ENCODE measurements around the gene RAET1G.
"Not testable (repeated sequence)": the region's sequence is repeated elsewhere in the genome, so short reads cannot be mapped to it uniquely, and the experiment has no call there.

Gene RAET1G

DNA sequence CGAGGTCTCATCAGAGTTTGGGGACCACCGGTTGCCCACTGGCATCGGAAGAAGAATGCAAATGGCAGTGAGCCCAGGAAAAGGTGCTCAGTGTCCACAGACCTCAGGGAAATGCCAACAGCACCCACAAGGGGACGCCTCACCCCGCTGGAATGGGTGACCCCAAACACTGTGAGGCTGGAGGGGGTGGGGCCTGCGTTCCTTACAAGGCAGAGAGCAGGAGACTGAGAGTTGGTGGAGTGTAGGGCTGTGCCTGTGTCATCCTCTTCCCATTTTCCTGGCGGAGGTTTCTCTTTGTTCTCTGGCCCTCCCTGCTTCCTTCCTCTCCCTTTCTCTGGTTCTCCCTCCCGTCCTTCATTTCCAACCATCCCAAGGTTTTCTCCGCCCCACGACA is 31.0 kb upstream of the RAET1G start:
- not testable (repeated sequence) for DNase-seq

DNA sequence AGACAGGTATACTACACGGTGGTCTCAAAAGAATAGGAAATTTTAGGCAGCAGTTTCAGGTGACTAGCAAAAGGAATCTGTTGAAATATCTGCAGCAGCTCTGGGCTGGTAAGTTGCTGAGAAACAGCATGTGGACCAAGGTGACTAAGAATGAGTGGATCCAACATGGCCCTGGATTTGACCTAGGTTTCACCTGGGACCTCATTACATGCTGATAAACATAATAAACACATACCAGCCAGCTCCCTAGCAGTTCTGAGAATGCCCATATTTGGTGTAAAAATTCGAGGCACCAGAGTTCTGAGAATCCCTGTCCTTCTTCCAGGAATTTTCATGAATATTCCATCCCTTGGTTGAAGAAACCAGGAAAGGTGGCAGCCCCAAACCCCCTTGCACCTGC is 30.5 kb upstream of the RAET1G start:
- DNase-seq, result not testable (repeated sequence)

DNA sequence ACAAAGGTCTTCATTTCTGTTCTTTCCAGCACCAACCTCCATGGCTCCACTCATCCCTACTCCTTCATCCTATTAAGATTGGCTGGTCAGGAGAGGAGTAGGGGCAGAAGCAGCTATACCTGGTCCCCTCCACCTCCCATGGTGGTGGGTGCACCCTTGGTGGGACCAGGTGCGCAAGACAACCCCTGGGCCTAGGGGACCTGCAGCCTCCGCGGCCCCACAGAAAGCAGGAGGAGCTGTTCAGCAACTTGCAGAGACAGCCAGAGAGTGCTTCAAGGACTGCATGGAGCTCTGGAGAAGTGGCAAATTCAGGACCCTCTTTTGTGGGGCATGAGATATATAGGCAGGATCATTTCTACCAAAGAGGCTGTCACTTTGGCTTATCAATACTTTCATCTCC is 28.7 kb upstream of the RAET1G start:
- DNase-seq, result no peak

DNA sequence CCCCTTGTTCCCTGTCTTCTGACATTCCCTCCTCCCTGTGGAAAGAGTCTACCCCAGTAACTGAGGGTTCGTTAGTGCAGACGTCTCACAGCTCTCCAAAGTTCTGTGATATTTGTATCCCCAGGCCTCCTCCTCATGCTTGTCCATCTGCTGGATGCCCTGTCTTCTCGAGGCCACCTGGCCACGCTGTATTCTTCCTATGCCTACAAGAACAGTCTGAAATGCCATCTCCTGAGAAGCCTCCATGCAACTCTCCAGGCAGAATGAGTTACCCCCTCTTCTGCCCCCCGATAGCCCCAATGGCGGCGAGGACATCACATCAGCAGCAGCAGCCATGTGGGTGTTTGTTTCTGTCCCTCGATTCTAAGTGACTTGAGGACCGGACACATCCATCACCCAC is 28.2 kb upstream of the RAET1G start:
- DNase-seq, result no peak

DNA sequence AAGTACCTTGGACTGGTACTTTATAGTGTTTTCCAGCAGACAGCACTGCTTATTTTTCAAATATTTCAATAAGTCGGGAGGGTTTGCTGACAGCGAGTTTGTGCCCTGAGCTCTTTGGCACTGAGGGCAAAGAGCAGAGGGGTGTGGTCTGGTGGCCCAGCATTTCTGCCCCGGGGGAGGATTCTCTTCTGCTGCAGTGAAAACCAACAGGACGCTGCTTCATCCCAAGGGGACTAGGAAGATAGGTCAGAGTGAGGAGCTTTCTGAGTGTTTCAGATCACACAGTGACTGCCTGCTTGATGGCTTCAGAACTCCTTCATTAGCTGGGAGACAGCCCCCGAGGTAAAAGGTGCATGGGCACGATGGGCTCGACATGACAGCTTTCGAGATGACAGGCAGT is 27.5 kb upstream of the RAET1G start:
- no peak for DNase-seq

DNA sequence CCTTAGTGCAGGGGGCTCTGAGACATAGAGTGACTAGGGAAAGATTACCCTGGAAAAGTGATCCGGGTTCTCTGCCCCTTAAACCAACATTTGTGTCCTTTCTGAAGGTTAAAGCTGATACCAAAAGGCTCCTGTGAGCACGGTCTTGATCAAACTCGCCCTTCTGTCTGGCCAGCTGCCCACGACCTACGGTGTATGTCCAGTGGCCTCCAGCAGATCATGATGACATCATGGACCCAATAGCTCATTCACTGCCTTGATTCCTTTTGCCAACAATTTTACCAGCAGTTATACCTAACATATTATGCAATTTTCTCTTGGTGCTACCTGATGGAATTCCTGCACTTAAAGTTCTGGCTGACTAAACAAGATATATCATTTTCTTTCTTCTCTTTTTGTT is 25.7 kb upstream of the RAET1G start:
- DNase-seq, result no peak

DNA sequence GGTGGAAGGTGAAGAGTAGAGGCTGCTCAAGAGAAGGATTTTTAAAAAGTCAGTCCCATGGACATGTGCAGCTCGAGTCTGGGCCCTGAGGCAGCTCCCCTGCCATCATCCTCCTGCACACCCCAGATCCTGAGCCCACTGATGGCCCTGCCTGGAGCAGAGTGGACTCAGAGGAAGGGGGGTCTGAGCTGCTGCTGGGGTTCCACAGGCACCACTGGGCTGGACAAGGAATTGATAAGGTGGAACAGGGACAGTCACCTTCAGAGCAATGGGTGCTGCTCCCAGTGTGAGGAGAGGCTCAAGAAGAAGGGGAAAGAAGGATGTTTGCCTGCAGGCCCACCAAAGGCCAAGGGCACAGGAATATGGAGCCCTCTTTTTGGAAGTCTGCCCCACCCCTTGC is 25.1 kb upstream of the RAET1G start:
- no peak for DNase-seq

DNA sequence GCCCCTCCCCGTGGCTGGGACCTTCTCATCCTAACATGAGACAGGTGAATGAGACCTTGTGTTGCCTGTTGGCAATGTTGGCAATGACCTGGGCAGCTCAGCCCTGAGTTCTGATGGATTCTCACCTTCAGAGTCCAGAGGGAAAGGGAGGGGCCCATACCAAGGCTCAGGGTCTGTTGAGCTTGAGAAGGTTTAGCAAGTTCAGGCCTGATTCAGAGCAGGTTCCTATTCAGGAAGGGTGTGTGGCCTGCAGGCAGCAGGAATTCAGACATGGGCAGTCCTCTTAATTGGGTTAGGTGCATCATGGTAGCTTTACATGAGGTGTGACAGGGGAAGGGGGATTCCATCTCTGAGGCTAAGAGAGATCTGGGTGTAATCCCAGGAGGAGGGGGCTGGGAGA is 24.6 kb upstream of the RAET1G start:
- not testable (repeated sequence) for DNase-seq

DNA sequence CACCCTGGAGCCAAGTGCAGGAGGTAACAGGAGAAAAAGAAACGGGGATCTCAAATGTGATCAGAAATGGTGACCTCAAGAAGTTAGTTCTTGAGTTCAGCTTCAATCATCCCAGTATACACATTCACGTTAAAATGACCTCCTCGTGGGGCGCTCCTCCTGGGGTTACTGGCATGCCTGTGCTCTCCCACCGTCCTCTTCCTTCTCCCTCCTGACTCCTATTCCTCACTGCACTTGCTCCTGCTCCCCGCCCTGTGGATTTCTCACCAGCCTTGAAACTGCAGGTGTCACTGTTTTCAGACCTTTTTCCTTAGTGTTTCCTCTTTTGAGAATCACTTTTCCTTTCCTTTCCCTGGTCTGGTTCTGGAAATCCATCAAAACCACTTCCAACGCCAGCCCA is 23.7 kb upstream of the RAET1G start:
- not testable (repeated sequence) for DNase-seq

DNA sequence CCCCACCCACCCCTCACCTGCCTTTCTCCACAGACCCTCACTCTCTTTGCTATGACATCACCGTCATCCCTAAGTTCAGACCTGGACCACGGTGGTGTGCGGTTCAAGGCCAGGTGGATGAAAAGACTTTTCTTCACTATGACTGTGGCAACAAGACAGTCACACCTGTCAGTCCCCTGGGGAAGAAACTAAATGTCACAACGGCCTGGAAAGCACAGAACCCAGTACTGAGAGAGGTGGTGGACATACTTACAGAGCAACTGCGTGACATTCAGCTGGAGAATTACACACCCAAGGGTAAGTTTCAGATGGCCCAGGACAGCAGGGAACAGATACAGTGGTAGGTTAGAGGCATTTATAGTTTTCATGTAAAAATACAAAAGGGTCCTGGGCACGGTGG is 22.4 kb upstream of the RAET1G start:
- DNase-seq, result not testable (repeated sequence)

DNA sequence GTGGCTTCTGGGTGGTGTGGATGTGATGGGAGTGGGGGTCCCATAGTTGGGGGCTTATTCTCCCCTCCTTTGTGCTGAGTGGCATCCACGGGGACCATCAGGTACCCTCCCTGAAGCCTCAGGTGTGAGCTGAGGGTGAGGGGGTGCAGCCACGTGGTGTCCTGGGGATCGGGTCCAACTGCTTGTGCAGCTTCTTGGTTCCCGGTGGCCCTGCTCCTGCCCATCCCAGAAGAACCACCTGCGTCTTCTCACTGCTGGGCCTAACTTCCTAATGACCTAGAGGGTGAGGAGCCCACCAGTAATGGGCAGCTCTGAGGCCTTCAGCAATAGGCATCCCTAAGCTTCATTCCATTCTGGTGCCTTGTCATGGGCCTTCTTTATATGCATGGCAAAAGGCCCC is 20.4 kb upstream of the RAET1G start:
- not testable (repeated sequence) for DNase-seq

DNA sequence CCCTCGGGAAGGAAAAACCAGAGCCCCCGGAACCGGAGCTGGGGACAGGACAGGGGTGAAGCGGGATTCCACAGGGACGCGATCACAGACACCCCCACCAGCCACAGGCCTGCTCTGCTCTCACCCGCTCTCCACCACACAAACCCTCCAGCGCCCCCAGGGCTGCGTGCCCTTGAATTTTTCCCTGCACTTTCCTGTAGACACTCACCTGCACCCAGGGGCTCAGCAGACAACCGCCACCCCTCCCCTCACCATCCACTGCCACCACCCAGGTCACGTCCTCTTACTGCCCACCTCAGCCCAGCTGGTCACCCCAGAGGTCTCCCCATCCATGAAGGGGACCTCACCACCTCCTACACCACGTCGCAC is 19.5 kb upstream of the RAET1G start:
- no peak for DNase-seq

DNA sequence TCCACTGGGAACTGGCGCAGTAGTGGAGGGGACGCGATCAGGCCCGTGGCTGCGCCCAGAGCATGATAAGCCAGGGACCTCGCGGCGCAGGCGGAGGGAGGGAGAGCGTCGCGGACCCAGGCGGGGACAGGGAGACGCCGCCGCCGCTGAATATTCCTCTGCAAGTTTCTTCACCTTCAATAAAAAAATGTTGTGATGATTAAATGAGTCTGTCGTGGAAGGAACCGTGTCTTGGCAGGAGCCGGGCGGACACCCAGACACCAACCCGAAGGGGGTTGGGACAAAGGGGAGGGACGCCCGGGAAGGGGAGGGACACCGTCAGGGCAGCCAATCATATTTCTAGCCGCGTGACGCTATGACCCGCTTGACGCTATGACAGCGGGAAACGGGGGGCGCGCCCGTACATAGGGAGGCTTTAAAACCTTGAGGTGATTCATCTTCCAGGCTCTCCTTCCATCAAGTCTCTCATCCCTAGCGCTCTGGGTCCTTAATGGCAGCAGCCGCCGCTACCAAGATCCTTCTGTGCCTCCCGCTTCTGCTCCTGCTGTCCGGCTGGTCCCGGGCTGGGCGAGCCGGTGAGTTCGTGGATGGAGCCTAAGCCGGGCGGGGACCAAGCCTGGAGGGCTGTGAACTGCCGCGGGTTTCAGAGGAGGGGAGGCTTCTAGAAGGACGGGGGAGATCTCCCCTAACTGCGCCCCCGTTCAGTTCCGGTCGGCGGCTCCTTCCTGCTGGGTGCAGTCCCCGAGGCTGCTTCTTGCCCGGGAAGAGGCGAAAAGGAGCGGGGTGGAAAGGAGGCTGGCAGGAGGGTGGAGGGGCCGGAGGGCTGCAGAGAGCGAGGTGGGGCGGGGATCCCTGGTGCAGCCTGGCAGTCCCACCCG is 18.9 kb upstream of the RAET1G start, which contains the start of gene ULBP2:
ULBP2 (plus strand) TSS at position 432 of the 878 bp plus-strand sequence; CDS start at position 491, 59 bp downstream.
- peak; percentile 90 for DNase-seq

DNA sequence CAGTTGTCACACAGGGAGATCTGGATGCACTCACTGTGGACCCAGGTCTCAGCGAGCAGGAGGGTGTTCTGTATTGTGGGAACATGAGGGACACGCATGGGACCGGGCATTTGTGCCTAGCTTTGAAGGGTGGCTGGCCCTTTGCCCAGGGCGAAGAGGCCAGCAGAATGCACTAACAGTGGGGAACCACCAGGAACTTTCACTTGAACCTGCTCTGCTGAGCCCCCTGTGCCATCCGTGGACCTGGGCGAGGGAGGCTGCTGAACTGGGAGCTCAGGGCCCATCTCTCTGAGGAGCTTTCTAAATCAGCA is 17.7 kb upstream of the RAET1G start:
- no peak for DNase-seq

DNA sequence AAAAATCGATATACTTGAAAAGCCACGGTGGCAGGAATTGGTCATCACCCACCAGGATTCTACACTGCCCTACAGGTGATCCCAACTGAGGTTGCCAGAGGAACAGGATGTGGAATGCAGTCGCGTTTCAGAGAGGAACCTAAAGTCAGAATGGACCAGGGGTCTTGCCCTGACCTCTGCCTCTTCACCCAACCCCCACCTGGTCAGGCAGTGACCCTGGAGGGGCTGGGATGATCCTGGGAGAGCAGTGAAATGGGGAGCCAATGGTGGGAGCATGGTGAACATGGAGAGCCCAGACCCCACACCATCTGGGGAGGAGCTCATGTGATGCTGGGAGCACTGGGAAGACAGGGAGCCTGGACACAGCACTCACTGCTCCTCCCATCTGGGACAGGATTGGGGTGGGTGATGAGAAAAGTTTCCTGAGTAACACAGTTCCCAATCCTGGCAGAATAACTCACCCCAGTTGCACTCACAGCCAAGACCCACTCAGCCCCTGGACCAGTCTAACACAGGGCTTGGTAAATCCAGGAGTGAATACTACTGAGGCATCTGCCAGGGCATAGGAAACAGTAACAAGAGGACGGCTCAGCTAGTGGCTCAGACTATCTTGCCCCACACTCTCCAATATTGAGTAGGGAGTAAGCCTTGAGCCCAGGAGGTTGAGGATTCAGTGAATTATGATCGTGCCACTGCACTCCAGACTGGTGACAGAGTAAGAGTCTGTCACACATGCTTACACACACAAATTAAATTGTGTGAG is 17.2 kb upstream of the RAET1G start:
- no peak for DNase-seq

DNA sequence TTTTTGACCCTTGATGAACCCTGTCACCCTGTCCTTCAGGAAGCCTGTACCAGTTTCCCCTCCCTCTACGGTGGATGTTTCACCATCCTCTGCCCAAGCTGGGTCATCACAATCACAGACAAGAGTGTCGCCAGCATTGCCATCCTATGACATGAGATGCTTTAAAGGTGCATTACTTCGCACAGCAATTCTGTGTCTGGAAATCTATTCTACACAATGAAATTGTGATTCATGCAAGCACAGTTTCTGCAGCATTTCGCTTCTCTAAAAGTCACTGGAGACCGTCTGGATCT is 16.4 kb upstream of the RAET1G start:
- no peak for DNase-seq

DNA sequence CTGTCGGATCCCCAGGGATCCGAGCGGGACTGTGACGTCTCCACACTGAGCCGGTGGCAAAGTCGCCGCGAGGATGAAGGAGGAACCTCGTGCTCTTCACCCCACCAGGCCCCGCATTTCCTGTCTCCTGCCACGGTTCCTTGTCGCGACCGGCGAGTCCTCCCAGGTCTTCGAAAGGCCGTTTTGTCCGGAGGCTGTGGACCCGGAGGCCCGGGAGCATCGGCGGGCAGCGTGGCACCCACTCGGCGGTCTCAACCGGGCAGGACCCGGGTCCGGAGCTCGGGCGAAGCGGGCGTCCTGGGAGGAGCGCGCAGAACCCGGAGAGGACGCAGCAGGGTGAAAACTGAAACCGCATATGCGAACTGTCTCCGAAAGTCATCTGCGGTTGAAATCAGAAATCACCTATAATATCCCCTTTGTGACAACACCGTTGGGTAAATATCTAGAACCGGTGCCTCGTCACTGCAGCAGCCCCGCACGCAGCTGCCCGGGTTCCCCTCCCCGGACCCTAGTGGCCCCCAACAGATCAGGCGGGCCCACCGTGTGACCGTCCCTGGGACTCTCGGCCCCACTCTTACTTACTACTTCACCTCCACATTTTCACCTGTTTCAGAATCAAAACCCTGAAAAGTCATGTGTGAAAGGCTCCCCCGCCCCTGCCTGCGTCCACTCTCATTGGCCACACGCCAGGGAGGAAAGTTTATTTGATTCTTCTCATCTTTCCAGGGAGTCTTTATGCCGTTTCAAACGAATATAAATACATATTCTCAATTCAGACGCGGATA is 15.8 kb upstream of the RAET1G start:
- peak; percentile 42 for DNase-seq

DNA sequence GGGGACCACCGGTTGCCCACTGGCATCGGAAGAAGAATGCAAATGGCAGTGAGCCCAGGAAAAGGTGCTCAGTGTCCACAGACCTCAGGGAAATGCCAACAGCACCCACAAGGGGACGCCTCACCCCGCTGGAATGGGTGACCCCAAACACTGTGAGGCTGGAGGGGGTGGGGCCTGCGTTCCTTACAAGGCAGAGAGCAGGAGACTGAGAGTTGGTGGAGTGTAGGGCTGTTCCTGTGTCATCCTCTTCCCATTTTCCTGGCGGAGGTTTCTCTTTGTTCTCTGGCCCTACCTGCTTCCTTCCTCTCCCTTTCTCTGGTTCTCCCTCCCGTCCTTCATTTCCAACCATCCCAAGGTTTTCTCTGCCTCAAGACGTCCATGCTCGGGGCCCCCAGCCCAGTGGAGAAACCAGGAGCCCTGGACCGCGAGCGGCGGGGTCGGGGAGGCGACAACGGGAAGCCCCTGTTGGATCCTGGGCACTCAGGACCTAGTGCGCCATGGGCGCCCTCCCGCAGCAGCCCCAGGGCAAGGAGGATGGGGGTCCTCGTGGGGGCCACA is 15.2 kb upstream of the RAET1G start:
- not testable (repeated sequence) for DNase-seq

DNA sequence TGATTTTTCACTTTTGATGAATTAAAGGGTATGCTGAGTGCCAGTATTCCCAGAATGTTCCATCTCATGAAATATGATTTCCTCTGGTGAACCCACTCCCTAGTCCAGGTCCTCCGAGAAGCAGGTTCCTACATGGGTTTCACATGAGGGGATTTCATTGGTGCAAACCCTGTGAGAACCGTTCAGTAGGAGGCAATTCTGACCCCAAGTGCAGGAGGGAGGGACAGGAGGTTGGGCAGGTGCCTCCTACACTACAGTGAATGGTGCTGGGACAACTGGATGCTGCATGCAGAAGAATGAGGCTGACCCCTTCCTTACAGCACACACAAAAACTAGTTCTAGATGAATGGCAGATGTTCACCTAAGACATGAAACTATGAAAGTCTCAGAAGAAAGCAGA is 13.8 kb upstream of the RAET1G start:
- DNase-seq, result no peak

DNA sequence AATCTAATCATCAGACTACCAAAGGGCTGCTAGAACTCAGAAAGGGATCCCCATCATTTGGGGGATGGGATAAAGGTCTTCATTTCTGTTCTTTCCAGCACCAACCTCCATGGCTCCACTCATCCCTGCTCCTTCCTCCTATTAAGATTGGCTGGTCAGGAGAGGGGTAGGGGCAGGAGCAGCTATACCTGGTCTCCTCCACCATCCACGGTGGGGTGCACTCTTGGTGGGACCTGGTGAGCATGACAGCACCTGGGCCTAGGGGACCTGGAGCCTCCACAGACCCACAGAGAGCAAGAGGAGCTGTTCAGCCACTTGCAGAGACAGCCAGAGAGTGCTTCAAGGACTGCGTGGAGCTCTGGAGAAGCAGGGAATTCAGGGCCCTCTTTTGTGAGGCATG is 12.7 kb upstream of the RAET1G start:
- no peak for DNase-seq

DNA sequence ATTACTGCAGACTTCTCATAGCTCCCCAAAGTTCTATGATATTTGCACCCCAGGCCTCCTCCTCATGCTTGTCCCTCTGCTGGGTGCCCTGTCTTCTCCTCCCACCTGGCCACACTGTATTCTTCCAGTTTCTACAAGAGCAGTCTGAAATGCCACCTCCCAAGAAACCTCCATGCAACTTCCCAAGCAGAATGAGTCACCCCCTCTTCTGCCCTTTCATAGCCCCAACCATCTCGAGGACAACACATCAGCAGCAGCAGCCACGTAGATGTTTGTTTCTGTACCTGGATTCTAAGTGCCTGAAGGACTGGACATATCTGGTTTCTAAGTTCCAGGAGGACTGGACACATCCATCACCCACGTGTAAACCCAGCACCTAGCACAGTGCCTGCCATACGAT is 12.3 kb upstream of the RAET1G start:
- DNase-seq, result no peak

DNA sequence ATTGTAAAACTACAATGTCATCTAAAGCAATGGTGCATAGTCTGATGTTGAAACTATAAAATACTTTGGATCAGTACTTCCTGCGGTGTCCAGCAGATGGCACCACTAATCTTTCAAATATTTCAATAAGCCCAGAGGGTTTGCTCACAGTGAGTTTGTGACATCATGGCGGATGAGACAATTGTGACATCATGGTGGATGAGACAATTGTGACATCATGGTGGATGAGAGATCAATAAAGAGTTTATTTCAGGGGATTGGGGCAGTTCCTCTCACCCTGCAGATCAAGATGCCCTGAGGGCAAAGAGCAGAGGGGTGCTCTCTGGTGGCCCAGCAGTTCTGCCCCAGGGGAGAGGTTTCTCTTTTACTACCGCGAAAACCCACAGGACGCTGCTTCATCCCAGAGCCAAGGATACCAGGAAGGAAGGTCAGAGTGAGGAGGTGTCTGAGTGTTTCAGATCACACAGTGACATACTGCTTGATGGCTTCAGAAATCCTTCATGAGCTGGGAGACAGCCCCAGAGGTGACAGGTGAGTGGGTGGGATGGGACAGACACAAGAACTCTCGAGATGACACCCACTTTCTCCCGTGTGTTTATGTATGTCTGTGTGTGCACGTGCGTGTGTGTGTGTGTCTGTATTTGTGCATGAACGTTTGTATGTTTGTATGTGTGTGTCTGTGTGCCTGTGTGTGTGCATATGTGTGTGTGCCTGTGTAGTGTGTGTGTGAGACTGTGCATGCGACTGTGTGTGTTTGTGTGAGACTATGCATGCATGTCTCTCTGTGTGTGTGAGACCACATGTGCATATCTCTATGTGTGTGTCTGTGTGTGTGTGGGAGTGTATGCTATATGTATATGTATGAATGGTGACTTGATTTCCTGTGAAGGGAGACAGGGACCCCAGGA is 11.6 kb upstream of the RAET1G start:
- DNase-seq, result peak; percentile 65
